ENCODE measurements around the gene CCNY. TPM values are rescaled to one million over a fixed set of nuclear protein-coding genes. Genes with fewer than 3 reads are reported as not detected.

The CCNY gene
- total RNA-seq, 1 experiment from 2014 or later: 51.9 TPM

DNA sequence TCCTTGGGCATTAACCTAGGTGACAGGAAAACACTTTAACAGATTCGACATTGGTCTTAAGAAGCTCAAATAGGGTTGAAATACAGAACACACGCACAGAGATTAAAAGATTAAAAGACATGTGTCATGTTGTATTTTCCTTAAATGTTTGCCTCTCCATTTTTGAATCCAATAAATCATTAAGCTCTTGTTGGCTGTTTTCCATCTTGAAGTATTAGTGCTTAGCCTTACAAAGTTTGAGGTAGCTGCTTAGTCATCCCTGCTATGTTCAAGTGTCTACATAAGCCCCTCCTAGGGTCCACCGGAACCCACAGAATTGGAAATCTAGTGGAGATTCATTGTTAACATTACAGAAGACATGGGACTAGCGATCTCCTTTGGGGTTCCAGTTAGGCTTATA, 256.1 kb downstream of the CCNY start:
- Histone ChIP-seq H3K36me3 (ENCODE audit: control insufficient read depth, insufficient read depth, low read length) (no peaks in the 10 kb centered on the region), H3K9me3 (ENCODE audit: control insufficient read depth, insufficient read depth, low read depth, low read length) (no peaks in the 10 kb centered on the region), H3K27me3 (ENCODE audit: control insufficient read depth, insufficient read depth, low read length) (no peaks in the 10 kb centered on the region; the same call in 1 of the 2 replicates), H3K4me1 (ENCODE audit: control insufficient read depth, insufficient read depth, low read length) (no peaks in the 10 kb centered on the region), H3K27ac (ENCODE audit: low read length) (no peak overlapping the region), H3K4me3 (ENCODE audit: low read depth in 2 of 2, low read length in 2 of 2) (no peak overlapping the region)
- ATAC-seq (no peak), DNase-seq (ENCODE audit: low read depth, low spot score) (no peak)
- ChIA-PET CTCF (no interaction called here), POLR2A (interaction anchor here (0.6 kb wide), 1 partner anchor 126 kb away, joined by 5 read pairs; no protein-coding TSS in a partner anchor)
- no TSS peak for BruUV-seq (replicated peaks)
- in situ Hi-C loops (cut with HindIII; ENCODE audit: low pct_unique_long_range_greater_than_20kb, low sequenced_read_pairs): no loop called here
- intact Hi-C loops (cut with micrococcal nuclease; ENCODE audit: unreplicated experiment): loop anchor here (10.0 kb wide), 1 partner anchor 348 kb away; no protein-coding TSS in a partner anchor
- TF ChIP-seq TCF7L2 (IDR thresholded peaks at IDR 0.05; ENCODE audit: low read depth, low read length) (no peak), POLR2AphosphoS5 (IDR thresholded peaks at IDR 0.05; ENCODE audit: low read depth, low read length) (no peak), SIN3A (IDR thresholded peaks at IDR 0.05; ENCODE audit: borderline replicate concordance, insufficient read depth, low read depth, low read length) (no peak)
- TF ChIP-seq, protein P1, sequence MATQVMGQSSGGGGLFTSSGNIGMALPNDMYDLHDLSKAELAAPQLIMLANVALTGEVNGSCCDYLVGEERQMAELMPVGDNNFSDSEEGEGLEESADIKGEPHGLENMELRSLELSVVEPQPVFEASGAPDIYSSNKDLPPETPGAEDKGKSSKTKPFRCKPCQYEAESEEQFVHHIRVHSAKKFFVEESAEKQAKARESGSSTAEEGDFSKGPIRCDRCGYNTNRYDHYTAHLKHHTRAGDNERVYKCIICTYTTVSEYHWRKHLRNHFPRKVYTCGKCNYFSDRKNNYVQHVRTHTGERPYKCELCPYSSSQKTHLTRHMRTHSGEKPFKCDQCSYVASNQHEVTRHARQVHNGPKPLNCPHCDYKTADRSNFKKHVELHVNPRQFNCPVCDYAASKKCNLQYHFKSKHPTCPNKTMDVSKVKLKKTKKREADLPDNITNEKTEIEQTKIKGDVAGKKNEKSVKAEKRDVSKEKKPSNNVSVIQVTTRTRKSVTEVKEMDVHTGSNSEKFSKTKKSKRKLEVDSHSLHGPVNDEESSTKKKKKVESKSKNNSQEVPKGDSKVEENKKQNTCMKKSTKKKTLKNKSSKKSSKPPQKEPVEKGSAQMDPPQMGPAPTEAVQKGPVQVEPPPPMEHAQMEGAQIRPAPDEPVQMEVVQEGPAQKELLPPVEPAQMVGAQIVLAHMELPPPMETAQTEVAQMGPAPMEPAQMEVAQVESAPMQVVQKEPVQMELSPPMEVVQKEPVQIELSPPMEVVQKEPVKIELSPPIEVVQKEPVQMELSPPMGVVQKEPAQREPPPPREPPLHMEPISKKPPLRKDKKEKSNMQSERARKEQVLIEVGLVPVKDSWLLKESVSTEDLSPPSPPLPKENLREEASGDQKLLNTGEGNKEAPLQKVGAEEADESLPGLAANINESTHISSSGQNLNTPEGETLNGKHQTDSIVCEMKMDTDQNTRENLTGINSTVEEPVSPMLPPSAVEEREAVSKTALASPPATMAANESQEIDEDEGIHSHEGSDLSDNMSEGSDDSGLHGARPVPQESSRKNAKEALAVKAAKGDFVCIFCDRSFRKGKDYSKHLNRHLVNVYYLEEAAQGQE (IDR thresholded peaks at IDR 0.05; ENCODE audit: insufficient read depth in 1 of 2, low read depth in 2 of 2, low read length in 1 of 2): no peak
- TF ChIP-seq, protein P2, sequence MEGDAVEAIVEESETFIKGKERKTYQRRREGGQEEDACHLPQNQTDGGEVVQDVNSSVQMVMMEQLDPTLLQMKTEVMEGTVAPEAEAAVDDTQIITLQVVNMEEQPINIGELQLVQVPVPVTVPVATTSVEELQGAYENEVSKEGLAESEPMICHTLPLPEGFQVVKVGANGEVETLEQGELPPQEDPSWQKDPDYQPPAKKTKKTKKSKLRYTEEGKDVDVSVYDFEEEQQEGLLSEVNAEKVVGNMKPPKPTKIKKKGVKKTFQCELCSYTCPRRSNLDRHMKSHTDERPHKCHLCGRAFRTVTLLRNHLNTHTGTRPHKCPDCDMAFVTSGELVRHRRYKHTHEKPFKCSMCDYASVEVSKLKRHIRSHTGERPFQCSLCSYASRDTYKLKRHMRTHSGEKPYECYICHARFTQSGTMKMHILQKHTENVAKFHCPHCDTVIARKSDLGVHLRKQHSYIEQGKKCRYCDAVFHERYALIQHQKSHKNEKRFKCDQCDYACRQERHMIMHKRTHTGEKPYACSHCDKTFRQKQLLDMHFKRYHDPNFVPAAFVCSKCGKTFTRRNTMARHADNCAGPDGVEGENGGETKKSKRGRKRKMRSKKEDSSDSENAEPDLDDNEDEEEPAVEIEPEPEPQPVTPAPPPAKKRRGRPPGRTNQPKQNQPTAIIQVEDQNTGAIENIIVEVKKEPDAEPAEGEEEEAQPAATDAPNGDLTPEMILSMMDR (IDR thresholded peaks at IDR 0.05): no peak

DNA sequence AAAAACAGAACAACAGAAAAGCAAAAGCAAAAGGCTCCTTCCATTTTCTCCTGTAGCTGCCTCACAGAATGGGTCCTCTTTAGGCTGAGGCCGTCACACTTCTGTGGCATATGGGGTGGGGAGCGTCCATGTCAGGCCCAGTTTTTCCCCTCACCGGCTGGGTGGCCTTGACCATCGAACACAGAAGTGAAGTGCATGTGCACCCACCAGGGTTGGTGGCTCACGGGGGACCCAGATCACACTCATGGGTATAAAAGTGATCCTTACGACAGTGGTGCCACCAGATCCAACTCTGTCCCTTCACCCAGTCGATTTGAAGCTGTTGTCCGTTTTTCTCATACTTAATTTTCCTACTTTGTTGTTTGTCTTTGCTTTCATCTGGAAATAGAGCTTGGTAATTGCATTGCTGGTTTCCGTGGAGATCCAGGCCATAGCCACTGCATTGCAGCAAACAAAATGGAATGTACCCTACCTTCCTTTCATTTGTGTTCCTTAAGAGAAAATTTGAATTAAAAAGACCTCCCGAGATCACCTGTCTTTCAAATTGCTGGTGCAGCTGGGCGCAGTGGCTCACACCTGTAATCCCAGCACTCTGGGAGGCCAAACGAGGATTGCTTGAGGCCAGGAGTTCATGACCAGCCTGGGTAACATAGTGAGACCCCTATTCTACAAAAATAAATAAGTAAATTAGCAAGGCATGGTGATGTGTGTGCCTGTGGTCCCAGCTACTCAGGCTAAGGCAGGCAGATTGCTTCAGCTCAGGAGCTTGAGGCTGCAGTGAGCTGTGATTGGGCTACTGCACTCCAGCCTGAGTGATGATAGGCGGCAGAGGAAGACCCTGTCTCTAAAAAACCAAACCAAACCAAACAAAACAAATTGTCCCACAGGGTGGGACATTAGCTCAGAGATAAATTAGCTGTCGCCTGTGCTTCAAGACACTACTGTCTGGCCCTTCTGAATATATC, 258.1 kb downstream of the CCNY start:
- H3K4me1 ChIP-seq (ENCODE audit: control insufficient read depth, insufficient read depth, low read length): no peaks in the 10 kb centered on the region
- TF ChIP-seq, protein P2 (IDR thresholded peaks at IDR 0.05): no peak
- no peak for TF ChIP-seq POLR2AphosphoS5 (IDR thresholded peaks at IDR 0.05; ENCODE audit: low read depth, low read length)
- no peak for TF ChIP-seq TCF7L2 (IDR thresholded peaks at IDR 0.05; ENCODE audit: low read depth, low read length)
- TF ChIP-seq, protein P1 (IDR thresholded peaks at IDR 0.05; ENCODE audit: insufficient read depth in 1 of 2, low read depth in 2 of 2, low read length in 1 of 2): no peak
- no peak for TF ChIP-seq SIN3A (IDR thresholded peaks at IDR 0.05; ENCODE audit: borderline replicate concordance, insufficient read depth, low read depth, low read length)
- no TSS peak for BruUV-seq (replicated peaks)
- H3K36me3 ChIP-seq (ENCODE audit: control insufficient read depth, insufficient read depth, low read length): no peaks in the 10 kb centered on the region
- DNase-seq (ENCODE audit: low read depth, low spot score): no peak
- ChIA-PET POLR2A (no interaction called here), CTCF (interaction anchor here (0.5 kb wide), 1 partner anchor 441 kb away, joined by 4 read pairs; no protein-coding TSS in a partner anchor)
- no peak overlapping the region for H3K4me3 ChIP-seq (ENCODE audit: low read depth in 2 of 2, low read length in 2 of 2)
- intact Hi-C loops (cut with micrococcal nuclease; ENCODE audit: unreplicated experiment) (loop anchor here (10.0 kb wide), 1 partner anchor 350 kb away; no protein-coding TSS in a partner anchor), in situ Hi-C loops (cut with HindIII; ENCODE audit: low pct_unique_long_range_greater_than_20kb, low sequenced_read_pairs) (no loop called here)
- H3K27ac ChIP-seq (ENCODE audit: low read length): no peak overlapping the region
- no peaks in the 10 kb centered on the region; the same call in 1 of the 2 replicates for H3K27me3 ChIP-seq (ENCODE audit: control insufficient read depth, insufficient read depth, low read length)
- H3K9me3 ChIP-seq (ENCODE audit: control insufficient read depth, insufficient read depth, low read depth, low read length): no peaks in the 10 kb centered on the region
- no peak for ATAC-seq

Data from Panc1 (cell line).